Endothelial cell (in vitro differentiated cells): Measurements from ENCODE around the gene SGPL1. TPM values are rescaled to one million over a fixed set of nuclear protein-coding genes. Genes with fewer than 3 reads are reported as not detected.

Experiments used
- DNase-seq: peaks from one replicate; pipeline ENCODE4 v3.0.0; 2021; ENCODE audit warnings: low spot score
- H3K27ac Mint-ChIP-seq: one replicate; pipeline ENCODE4 v1.8.0; 2021; ENCODE audit warnings: mixed read lengths, inconsistent platforms; ENCODE audit not compliant: unreplicated experiment
- H3K27me3 Mint-ChIP-seq: one replicate; pipeline ENCODE4 v1.8.0; 2021; ENCODE audit warnings: mild to moderate bottlenecking, moderate library complexity, mixed read lengths, inconsistent platforms; ENCODE audit not compliant: unreplicated experiment
- H3K36me3 Mint-ChIP-seq: one replicate; pipeline ENCODE4 v1.8.0; 2021; ENCODE audit warnings: mild to moderate bottlenecking, low read depth, mixed read lengths, inconsistent platforms; ENCODE audit not compliant: unreplicated experiment
- H3K4me1 Mint-ChIP-seq: one replicate; pipeline ENCODE4 v1.8.0; 2021; ENCODE audit warnings: mild to moderate bottlenecking, mixed read lengths, inconsistent platforms; ENCODE audit not compliant: unreplicated experiment
- H3K4me3 Mint-ChIP-seq: one replicate; pipeline ENCODE4 v1.8.0; 2021; ENCODE audit warnings: mild to moderate bottlenecking, mixed read lengths, inconsistent platforms; ENCODE audit not compliant: unreplicated experiment
- H3K9me3 Mint-ChIP-seq: one replicate; pipeline ENCODE4 v1.8.0; 2021; ENCODE audit warnings: mixed read lengths, inconsistent platforms; ENCODE audit not compliant: unreplicated experiment
- total RNA-seq: library from RNA; stranded (reverse); fragmentation: NEBNext Ultra II Directional; extraction: Animal tissue kit (Norgen Biotek cat#: 25700); gene quantifications from one replicate; pipeline ENCODE4 v1.2.1, GENCODE V29; 2021; ENCODE audit not compliant: unreplicated experiment
- TF ChIP-seq, protein P1 (sequence below): fragments of 200-600 bp; sonication (generic); IDR thresholded peaks from one replicate; pipeline ENCODE4 v1.5.0; 2021; ENCODE audit warnings: antibody characterized with exemption; ENCODE audit not compliant: unreplicated experiment

Gene SGPL1
- total RNA-seq, 1 donor from 2014 or later: 59.0 TPM

DNA sequence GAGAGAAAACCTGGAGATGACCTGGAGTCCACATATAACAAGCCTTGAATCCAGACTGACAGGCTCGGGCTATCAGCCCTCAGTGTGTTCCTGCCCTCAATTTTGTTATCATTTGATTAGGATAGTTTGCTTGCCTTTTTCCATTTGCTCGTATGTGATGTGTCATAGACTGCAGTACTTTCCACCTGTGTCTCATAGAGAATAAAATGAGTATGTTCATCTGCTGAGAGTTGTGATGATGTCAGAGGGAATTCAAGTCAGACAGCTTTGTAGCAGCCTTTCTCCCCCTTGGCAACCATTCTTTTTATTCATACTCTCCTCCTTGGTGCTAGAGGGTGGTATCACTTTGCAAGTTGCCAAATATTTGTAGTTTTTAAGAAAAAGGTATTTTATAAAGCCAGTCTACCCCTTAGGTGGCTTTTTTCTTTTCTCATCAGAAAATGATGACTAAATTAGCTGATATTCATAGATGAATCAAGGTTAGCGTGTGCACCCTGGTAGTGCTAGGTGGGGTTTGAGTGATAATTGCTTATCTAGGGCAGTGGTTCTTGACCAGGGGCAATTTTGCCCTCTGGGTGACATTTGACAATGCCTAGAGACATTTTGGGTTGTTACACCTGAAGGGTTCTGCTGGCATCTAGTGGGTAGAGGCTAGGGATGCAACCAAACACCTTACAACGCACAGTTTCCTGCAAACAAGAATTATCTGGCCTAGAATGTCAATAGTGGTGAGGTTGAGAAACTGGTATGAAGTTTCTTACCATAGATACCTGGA is 5.4 kb downstream of the SGPL1 start:
- no peak for DNase-seq
- peaks cover 16% of the 10 kb centered on the region for H3K36me3 Mint-ChIP-seq
- TF ChIP-seq, protein P1, sequence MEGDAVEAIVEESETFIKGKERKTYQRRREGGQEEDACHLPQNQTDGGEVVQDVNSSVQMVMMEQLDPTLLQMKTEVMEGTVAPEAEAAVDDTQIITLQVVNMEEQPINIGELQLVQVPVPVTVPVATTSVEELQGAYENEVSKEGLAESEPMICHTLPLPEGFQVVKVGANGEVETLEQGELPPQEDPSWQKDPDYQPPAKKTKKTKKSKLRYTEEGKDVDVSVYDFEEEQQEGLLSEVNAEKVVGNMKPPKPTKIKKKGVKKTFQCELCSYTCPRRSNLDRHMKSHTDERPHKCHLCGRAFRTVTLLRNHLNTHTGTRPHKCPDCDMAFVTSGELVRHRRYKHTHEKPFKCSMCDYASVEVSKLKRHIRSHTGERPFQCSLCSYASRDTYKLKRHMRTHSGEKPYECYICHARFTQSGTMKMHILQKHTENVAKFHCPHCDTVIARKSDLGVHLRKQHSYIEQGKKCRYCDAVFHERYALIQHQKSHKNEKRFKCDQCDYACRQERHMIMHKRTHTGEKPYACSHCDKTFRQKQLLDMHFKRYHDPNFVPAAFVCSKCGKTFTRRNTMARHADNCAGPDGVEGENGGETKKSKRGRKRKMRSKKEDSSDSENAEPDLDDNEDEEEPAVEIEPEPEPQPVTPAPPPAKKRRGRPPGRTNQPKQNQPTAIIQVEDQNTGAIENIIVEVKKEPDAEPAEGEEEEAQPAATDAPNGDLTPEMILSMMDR: no peak
- H3K27me3 Mint-ChIP-seq: no peaks in the 10 kb centered on the region
- no peak overlapping the region for H3K4me3 Mint-ChIP-seq
- no peaks in the 10 kb centered on the region for H3K9me3 Mint-ChIP-seq
- H3K4me1 Mint-ChIP-seq: peaks cover 10% of the 10 kb centered on the region
- peak overlapping the region; percentile 38 for H3K27ac Mint-ChIP-seq

DNA sequence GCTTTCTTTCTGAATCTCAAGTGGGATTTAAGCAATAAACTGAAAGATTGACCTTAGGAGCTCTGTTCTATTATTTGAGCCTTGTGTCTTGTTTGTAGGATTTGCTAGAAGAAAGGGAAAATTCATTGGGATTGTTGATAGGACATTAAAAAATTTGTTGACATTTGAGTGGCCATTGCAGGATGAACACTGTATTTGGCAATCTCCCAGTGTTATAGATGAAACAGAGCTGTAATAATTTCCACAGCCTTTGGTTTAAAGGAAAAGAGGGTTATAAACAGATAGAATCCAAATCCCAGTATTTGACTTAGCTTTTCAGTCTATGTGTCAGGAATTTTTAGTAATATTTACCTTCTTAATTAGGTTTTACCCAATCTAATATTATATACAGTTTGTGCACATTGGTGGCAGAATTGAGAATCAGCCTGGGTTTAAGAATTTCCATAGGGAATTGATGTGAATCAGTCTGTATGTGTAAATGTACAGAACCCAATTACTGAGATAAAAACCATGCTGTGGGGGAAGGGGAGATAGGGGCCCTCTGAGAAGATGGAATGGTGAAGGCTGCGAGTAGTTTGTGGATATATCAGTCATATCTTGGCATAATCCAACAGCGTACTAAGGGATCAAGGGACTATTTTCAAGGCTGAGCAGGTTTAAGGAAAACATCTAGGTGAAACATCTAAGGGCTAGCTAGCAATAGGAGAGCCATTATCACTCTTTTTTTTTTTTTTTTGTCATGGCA is 6.5 kb downstream of the SGPL1 start:
- H3K4me3 Mint-ChIP-seq: no peak overlapping the region
- TF ChIP-seq, protein P1: no peak
- no peak for DNase-seq
- no peaks in the 10 kb centered on the region for H3K27me3 Mint-ChIP-seq
- peaks cover 5% of the 10 kb centered on the region for H3K4me1 Mint-ChIP-seq
- H3K27ac Mint-ChIP-seq: no peak overlapping the region
- peaks cover 16% of the 10 kb centered on the region for H3K36me3 Mint-ChIP-seq
- H3K9me3 Mint-ChIP-seq: no peaks in the 10 kb centered on the region

DNA sequence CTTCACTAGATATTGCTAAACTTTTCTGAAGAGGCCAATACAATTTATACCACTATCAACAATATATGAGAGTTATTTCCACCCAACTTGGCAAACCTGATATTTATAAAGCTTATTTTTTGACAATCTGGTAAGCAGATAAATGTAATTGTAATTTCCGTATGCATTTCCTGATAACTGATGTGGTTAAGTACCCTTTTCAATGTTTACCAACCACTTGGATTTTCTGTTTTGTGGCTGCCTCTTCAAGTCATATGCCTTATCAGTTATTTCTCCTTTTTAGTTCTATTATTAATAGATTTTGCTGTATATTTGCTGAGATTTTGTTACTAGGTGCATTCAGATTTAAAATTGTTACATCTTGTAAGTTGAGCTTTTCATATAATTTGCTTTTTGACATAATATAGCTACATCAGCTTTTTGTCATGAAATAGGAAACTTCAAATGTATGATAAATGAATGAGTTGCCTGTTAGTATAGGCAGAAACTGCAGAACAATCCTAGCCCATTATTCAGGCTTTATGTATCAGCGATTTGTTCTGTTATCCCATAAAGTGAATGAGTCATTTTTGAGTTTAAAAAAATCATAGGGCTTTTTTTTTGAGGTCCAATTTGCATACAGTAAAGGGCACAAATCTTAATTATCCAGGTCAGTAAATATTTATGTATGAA is 11.5 kb downstream of the SGPL1 start:
- H3K4me1 Mint-ChIP-seq: peaks cover 9% of the 10 kb centered on the region
- peaks cover 5% of the 10 kb centered on the region for H3K36me3 Mint-ChIP-seq
- H3K27me3 Mint-ChIP-seq: no peaks in the 10 kb centered on the region
- H3K4me3 Mint-ChIP-seq: no peak overlapping the region
- TF ChIP-seq, protein P1: no peak
- DNase-seq: no peak
- H3K27ac Mint-ChIP-seq: no peak overlapping the region
- no peaks in the 10 kb centered on the region for H3K9me3 Mint-ChIP-seq

DNA sequence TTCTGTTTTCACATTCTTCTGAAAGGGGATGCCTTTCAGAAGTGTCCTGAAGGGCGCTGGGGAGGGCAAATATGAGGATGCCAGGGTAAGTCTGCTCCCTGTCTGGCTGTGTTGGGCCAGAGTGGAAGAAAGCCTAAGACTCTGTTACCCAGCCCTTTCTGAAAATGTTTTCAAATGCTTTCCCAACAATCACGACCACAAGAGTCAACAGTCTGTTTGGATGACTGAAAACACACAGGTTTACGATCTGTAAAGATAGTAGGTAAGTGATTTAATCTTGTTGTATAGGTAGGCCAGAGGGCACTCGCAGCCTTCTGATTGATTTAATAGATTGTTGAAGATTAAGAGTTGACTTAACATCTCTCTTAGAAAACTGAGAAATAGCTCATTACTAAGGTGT is 13.2 kb downstream of the SGPL1 start:
- Mint-ChIP-seq H3K27me3 (no peaks in the 10 kb centered on the region), H3K27ac (no peak overlapping the region), H3K36me3 (peaks cover 5% of the 10 kb centered on the region), H3K4me1 (peaks cover 16% of the 10 kb centered on the region), H3K9me3 (no peaks in the 10 kb centered on the region), H3K4me3 (no peak overlapping the region)
- TF ChIP-seq, protein P1: no peak
- DNase-seq: no peak
